HG02763 (cell line): Measurements from ENCODE around the gene RNASEL.

Source experiments
- ATAC-seq: cut with Tn5 transposase; IDR thresholded peaks from one replicate; pipeline ENCODE4 v1.9.1; 2021; ENCODE audit warnings: mild to moderate bottlenecking, moderate library complexity; ENCODE audit not compliant: unreplicated experiment

RNASEL gene

DNA sequence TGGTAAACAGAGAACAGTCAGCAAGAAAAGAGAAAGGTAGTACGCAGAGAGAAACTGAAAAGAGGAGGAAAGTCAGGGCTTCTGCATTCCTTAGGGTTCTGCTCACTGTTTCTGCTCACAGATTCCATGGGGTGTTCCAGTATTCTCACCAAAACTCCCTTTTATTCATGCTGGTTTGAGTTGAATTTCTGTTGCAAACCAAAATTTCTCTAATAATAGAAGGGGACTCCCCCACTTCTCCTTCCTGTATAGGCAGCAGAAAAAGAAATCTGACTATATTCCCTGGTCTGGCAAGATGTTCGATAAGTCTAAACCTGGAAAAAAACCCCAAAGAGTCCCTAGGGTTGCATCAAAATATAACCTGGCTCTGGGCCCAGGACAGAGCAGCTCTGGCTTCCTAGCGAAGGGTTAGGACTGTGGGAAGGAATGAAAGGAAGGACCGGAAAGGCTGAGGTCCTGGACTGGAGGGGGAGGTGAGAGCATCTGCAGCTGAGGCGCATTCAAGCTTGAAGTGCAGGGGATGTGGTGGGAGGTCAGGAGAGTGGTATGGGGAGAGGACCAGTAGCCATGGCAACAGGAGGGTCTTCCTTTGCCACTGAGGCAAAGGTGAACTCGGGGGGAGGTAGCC lies 34.0 kb upstream of the RNASEL start:
- ATAC-seq = peak; percentile 52

DNA sequence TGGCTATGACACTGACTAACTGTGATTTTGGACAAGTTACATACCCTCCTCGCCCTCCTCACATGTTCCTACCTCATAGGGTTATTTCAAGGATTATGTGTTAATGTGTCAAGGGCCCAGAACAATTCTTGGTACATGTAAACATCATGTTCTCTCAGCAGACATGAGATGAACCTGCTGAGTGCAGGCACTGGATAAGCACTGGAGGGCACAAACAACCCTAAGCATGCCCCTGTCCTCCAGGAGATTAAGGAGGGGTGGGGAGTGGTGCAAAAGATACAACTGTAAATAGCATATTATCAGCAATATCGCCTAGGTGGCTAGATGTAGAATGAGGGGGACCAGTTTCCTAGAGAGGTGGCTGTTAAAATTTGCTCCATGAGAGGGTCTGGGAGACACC lies 32.9 kb upstream of the RNASEL start:
- ATAC-seq = no peak

DNA sequence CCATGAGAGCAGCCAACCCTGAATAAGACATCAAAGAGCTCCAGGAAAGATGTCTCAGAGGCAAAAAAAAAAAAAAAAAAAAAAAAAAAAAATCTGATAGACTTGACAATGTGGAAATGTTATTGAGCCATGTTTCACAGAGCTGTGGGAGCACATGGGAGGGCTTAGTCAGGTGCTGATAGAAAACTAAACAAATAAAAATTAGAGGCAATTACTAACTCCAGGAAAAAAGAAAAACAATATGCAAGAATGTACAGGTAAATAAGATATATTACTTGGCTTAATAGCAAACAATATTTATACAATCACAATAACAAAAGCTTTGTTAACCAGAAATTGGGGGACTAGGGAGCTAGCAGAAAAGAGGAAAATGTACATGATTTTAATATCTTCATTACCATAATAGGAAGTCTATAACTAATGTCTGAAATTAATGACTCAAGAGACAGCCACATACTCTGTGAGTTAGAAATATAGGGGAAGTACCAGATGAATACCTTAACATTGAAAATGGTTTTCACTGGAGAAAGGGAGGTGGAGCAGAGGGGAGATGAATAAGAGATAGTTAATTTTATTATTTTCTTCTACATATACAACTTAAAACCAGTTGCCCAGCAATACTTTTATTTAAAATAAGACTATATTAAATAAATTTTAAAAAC lies 32.0 kb upstream of the RNASEL start:
- ATAC-seq = no peak

DNA sequence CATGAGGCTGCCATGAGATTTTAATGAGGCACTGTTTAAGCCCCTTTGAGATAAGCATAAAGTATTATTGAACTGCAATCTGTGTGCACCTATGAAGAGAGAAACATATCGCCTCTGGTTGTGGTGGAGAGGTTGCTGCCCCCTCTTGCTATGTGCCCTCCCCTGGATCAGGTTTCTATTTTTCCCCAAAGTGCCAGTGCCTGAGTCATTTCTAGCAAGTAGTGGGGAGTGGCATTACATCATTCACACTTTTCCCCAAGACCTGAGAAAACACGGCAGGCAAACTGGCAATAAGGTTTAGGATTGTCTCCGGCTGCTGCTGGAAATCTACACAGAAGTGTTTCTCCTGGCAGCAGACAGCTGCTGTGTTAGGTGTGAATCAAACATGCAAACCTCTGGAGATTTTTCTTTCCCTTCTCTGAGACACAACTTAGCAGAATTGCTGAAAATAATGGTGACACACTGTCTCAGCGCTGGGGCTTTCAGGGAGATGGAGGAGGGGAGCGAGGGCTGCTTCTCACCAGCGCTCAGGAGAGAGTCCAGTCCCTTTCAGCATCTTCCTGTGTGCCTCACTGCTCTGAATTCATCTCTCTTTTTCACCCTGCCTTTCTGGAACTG lies 28.8 kb upstream of the RNASEL start:
- ATAC-seq = no peak

DNA sequence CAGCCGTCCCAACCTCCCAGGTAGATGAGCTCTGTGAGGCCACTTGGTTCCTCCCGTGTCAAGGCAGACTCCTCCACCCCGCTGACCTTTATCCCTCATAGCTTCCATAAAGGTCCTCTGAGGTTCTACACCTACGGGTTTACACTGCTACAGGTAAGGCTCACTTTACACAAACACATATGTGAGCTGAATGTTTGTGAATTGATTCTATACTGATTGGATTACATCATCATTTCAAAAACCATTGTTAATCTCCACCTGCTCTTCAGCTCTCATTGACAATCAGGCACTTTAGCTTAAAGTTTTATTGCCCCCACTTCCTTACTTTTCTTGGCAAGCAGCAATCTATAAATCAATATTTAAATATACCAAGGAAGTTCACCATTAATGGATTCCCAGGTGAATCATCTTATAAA lies 28.0 kb upstream of the RNASEL start:
- ATAC-seq = no peak

DNA sequence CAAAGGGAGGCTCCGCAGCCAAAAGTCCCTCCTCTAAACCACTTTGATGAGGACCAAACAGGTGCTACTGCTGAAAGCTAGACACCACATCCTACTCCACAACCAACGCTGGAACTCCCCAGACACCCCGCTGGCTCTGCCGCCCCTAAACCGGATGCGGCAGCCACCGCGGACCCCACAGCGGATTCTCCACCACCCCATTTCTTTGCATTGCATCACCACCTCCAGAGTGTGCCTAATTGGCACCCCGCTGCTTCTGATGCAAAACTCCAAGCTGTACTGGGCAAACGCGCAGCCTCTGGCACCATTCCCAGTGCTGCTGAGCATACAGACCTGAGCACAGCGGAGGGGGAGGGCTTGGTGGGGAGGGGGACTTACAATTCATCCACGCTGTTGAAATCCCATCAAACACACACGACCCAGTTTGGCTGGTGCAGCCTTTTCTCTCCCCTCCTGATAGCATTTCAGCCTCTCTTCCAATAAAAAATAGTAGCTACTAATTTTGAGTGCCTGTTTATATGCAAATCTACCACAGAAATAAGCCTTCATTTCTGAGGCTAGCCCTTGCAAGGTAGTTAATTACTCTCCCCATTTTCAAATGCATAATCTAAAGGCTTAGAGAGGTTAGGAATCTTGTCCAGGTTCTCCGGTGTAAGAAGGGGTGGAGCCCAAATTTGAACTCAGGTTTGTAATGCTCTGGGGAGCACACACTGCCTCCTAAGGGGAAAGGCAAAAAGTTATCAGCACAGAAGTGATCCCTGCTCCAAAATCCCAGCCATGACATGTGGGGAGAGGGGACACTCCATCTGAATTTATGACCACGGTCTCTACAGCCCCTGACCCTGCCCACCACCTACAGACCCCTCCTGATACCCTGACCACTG lies 27.3 kb upstream of the RNASEL start:
- peak; percentile 65 for ATAC-seq

DNA sequence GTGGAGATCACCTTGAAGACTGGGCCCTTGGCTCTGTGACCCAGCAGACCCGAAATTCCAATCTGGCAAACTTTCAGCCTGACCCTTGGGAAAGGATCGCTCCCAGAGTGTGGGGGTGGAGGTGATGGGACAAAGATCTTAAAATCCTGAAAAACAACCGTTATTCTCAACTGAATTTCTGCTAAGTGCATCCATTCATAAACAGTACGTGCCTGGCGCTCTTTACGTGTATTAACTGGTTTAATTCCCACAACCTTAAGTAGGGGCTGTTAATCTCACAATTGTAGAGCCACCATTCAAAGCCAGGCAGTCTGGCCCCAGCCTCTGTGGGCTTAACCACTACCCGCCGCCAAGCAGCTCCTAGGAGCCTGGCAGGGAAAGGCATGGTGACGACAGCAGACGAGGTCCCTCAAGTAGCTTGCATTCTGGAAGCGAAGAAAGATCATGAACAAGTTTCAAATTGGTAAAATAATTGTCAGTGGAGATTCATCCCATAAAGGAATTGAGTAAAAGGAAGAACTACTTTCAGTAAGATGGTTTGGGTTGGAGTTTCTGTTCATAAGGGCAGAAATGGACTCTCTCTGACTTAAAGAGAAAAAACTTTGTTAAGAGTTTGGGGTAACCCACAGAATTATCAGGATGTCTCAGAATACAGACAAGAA lies 26.5 kb upstream of the RNASEL start:
- peak; percentile 11 for ATAC-seq

DNA sequence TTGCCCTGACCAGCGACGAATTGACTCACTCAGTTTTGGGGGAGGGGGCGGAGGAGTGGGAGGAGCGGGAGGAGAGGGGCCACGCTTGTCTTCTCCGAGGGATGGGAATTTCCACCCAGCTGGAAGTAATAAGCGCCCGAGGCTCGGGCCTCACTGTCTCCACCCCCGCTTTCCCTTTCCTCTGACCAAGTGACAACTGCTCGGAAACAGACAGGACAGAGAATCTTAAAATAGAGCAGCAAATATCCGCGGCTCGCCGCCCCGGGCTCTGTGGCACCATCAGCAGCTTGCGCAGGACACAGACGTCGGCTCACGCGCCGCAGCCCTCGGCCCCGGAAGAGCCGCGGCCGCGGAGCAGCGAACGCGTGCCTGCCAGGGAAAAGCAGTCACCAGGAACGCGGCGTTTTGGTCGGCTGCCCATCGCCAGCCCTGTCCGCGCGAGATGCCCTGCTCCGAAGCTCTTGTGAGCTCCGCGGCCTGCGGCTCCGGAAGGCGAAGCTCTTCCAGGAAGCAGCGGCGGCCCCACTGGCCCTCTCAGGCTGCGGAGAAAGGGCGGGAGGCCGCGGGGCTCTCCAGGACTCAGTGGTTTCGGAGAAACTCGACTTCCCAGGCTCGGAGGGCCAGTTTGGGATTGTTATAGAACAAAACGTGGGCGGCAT lies 25.9 kb upstream of the RNASEL start:
- peak; percentile 36 for ATAC-seq

DNA sequence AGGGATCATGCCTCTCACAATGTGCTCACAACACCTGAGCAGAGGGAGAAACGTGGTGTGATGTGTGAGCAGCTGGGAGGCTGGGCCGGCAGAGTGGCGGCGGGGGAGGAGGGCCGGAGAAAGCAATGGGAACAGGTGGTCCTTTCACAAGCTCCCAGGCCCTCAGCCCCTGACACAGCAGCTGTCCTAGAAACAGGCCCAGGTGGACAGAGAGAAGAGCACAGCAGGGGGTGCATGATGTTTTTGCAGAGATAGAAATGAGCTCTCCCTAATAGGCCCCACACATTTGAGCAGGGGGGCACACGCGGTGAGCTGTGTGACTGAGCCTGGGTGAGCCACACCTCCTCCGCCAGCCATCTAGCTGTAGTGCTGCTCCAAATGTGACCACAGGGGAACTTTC lies 22.7 kb upstream of the RNASEL start:
- no peak for ATAC-seq

DNA sequence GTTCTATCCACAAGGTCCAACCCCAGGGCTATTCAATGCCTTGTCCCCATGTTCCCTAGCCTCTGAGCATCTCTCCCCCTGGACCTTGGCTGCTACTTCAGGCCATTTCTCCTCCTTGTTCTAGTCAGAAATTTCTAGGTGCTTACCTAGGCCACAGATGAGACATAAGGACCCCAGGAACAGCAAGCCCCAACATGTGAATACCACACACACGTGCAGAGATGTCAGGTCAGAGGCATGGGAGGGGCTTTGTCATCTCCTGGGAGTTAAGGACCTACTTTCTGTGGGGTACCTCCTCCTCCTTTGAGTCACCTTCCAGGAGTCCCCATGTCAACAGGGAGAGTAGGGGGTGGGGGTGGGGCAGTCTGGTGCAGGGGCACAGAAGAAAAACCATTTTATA lies 22.3 kb upstream of the RNASEL start:
- no peak for ATAC-seq

DNA sequence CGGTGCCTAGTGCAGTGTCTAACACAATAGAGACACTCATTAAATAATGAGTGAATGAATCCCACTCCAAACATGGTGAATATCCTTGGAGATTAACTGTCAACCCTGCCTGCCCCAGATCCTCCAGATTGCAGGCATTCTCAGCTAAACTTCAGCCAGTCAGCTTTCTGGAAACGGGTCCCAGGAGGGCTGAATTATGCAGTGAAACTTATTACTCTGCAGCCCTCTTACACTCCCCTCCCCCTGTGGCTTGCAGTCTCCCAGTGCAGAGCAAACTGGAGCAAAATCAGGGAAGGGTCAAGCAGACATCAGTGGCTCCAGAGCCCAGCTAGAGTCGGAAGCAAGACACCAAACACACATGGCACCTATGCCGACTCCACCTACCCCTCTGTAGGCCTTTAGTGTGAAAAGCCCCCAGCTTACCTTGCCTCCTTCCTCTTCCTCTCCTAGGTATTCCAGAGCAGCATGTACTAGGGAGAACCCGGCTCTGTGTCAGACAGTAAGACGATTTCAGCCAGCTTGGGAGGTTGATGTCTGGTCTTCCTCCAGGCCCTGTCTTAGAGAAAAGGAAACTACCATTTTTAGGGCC lies 21.6 kb upstream of the RNASEL start:
- ATAC-seq = no peak

DNA sequence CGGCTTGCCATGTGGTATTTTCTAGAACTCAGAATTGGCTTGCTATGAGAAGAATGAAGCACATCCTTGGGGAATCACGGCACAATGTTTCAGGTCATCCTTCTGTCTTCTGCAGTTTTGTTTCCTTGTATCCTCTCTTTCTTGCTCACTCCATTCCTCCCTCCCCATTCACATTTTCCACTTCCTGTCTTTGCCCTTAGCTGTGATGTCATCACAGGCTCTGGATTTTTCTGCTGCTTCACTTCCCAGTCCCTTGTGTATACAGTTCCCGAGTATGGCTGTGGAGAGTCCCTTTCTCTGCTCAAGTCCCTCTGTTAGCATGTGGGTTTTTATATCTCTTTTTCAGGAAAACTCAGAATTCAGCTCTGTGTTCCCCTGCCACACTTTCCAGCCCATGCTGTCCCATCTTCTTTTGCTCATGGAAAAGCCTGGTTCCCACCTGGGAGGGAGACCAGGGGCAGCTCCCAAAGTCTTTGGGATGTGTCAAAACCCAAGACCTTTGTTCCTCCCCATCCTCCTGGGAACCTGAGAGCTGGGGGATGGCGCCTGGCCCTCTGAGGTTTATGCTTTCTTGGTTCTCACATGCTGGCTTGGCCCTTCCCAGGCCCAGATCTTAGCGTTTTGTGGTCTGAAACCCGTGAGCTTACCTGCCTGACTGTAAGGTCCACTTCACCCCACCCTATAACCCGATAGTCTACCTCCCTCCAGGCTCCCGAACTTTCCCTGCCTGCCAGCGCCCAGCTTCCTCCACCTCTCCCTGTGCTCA lies 20.0 kb upstream of the RNASEL start:
- no peak for ATAC-seq

DNA sequence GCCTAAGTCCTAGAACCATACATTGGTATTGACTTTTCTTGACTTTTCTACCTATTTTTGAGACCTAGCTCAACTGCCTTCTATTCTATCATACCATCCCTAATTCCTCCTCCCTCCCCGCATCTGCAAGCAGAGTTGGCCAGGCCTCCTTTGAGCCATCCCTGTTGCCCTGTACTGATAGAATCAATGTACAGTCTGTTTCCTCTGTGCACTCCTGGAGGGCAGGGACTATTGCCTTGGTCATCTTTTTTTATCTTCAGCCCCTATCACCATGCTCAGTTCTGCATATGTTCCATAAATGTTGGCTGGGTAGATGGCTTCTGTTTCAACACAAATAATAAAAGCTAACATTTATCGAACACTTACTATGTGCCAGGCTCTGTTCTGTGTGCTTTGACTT lies 19.2 kb upstream of the RNASEL start:
- ATAC-seq = no peak

DNA sequence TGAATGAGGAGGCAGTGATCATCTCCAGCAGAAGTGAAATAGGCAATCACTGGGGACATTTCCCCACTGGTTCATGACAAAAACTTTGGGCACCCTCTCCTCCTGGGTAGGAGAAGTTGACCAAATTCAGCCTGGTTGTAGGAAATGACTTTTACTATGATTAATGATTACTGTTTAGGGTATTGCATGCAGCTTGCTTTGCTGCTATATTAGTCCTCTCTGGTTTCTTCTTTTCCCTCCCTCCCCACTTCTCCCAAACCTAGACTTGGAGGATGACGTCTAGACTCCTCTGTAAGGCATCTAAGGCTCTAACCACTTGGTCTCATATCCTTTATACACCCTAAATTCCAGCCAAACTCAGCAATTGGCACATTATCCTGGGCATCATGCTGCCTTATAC lies 18.5 kb upstream of the RNASEL start:
- ATAC-seq = no peak

DNA sequence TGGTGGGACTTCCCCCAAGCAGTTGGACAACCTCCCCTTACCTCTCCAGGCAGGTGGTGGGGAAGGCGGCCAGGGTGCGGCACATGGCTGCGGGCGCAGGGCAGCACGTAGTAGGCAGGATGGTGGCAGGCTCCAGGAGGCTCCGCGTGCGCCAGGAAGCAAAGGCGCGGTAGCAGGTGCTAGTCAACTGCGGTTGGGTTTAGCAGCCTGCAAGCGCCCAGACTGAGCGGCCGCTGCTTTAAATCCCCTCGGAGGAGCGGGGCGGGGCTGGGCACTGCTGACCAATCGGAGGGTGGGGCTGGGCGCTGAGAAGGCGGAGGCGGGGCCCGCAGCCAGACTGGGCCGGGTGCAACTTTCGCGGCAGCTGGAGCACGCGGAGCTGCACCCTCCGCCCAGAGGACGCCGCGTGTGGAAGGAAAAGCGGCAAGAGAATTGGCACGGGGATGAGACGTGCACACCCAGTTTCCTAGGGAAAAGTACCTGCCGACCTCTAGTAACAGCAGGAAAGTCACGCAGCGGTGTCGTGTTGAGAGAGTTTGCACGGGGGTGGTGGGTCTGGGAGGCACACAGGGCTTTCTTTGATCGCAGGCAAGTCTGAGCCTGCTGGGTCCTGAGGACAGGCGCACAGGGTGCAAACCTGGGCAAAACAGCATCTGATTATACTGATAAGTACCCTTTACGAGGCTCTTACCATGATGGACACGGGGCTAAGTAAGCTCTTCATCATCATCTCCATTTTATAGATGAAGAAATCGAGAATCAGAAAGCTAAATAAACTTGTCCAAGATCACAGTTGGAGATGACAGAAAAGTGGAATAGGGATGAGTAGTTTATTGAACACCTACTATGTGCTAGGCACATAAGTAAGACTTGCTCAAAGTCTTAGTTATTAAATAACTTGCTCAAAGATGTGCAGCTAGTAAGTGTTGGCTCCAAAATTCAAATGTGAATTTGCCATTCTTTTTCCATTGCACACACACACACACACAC lies 15.4 kb upstream of the RNASEL start, which contains the start of gene RGS16:
RGS16 (minus strand) TSS at position 215 of the 990 bp plus-strand sequence; CDS start at position 85, 130 bp downstream.
- peak; percentile 82 for ATAC-seq

DNA sequence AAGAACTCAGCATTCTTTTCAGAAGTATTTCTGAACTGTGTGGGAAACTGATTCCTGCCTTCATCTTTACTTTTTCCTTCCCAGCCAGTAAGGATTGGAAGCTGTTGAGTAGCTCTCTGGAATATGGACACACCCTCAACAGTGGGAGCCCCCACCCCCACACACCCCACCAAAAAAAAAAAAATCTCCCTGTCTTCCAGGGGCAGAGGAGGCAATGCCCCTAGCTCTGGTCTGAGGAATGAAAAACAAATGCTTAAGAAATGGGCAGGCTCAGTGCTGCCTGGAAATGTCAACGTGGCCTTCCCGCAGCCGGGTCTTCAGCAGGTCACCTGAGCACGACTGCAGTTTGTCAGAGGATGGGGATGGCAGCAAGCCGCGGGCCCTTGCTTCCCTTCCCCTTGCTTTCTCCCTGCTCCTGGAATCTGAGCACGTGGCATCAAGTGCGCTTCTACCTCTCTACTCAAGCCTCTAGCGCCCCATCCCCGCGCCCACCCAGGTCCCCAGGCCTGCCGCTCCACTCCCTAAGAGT lies 14.7 kb upstream of the RNASEL start:
- no peak for ATAC-seq

DNA sequence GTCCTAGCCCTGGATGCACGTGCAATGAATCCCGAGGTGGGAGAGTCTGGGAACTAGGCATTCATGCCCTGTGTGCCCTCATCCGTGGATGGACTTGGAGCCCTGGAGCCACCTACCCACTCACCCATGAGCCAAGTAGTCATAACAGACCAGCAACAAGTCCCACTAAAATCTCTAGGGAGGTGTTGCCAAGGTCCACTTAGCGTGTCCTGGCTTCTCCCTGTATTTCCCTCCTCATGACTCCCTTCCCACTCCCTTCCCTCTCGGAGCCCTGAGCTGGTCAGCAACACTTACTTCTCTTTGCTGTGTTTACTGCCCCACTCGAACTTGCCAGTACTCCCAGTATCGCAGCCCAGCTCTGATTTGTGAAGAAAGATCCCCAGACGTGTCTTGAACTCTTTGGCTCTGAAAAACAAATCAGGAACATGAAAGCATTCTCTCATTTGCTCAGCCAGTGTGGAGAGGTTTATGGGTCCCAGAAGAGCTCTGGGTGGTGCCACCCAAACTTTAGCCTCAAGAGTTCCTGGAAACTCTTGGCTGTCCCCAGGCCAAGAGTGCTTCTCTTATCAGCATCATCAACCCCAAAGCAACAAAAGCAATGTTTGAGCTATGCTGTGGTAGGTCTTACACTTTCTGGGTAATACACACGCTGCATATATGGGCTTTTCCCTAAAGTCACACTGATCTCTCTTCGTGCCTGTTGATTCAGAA lies 14.0 kb upstream of the RNASEL start:
- ATAC-seq = no peak
